HEK293T (cell line): ENCODE data around the gene IL23A.

Experiments used
- BHLHE40 ChIP-seq: fragments of 450-650 bp; IDR thresholded peaks from 2 replicates; pipeline ENCODE4 v1.6.1; 2016; ENCODE audit warnings: mild to moderate bottlenecking, moderate library complexity, borderline replicate concordance
- FOXA1 ChIP-seq: fragments of 450-650 bp; IDR thresholded peaks from 2 replicates; pipeline ENCODE4 v1.6.1; 2016; ENCODE audit warnings: mild to moderate bottlenecking
- FOXK2 ChIP-seq: fragments of 450-650 bp; IDR thresholded peaks from 2 replicates; pipeline ENCODE4 v1.6.1; 2016; ENCODE audit warnings: mild to moderate bottlenecking
- FOXM1 ChIP-seq: fragments of 450-650 bp; IDR thresholded peaks from 2 replicates; pipeline ENCODE4 v1.6.1; 2017; ENCODE audit warnings: mild to moderate bottlenecking, borderline replicate concordance
- NFRKB ChIP-seq: fragments of 450-650 bp; IDR thresholded peaks from 2 replicates; pipeline ENCODE4 v1.6.1; 2016; ENCODE audit warnings: mild to moderate bottlenecking, moderate library complexity
- SP1 ChIP-seq: fragments of 450-650 bp; IDR thresholded peaks from 2 replicates; pipeline ENCODE4 v1.6.1; 2017

DNA sequence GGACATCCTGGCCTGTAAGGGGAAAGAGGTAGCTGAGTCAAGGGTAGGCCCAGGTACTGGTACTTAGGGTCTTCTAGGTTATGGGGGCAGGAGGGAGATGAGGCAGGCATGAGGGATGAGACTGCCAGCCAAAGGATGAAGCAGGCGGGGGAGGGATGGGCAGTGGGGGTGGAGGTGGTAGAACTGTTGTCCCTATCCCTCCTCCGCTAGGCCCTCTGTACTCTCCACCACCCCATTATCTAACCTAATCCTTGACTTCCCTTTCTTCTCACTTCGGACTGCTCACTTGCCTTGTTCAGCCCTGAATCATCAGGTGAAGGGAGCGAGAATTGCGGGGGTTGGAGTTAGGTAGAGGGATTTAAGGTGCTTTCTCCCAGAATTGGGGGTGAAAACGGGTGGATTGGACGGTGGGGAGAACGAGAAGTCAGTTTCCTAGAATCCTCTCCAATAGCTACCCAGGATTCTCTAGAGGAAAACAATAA, 5.4 kb upstream of the IL23A start:
- TF ChIP-seq FOXM1 = no peak
- no peak for TF ChIP-seq FOXK2
- TF ChIP-seq NFRKB = no peak
- TF ChIP-seq BHLHE40 = no peak
- TF ChIP-seq FOXA1 = no peak
- TF ChIP-seq SP1 = no peak
